Measurements from ENCODE around the gene KRTAP2-3.
"Not testable (repeated sequence)": the region's sequence is repeated elsewhere in the genome, so short reads cannot be mapped to it uniquely, and the experiment has no call there.

The KRTAP2-3 gene, protein sequence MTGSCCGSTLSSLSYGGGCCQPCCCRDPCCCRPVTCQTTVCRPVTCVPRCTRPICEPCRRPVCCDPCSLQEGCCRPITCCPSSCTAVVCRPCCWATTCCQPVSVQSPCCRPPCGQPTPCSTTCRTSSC

DNA sequence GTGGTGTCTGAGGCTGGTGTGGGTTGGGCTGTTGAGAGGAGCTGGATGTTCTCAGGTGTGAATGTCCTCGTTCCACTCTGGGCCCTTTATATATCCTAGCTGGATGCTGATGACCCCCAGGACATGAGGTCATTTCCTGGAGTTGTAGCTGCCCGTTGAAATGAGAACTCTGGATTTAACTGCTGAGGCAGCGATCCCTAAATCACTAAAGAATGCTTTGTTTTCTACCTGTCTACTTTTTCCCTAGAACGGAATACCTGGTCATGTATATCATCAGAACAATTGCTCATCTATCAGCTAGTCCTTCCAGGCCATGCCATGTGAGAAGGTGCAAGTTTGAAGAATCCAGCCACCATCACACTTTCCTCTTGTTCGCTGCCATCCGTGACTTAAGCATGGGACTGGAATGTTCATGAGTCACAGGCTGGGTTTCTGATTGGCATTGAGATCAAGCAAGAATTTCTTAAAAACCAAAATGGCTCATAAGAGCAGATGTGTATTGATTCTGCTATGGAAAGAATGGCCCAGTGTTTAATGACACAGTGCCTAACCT, at the start of gene KRTAP2-3:
TSS of gene KRTAP2-3 (minus strand) at position 63 of the 553 bp plus-strand sequence. CDS start 64 bp downstream, outside the sequence.
- no peak for DNase-seq (ENCODE audit: low read depth in 2 of 2)

DNA sequence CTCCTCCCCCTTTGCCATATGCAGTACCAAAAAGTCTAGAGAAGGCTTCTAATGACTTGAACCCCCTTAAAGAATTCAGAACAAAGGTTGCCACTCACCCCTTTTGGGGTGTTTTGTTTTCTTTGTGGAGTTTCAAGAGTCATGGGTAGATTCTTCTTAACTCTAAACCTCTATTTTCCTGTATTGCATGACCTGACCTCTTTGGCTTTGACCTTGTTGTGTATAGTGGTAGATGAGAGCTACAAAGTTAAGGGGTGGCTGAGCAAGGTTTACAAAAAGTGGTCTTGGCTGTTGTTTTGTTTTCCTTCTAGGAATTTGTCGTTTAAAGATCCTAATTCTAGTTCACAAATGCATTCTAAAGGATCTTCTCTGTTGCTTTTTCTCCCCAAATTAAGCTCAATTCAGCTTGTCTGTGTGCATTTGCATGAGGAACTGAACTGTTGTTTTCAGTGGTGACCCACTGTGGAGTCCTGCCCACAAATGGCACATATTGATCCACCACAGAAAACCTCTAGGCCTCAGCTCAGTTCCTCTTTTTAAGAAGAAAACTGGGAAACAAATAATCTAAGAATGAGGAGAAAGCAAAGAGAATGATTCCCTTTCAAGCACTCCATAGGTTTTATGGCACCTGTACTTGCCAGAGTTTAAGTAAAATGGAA, 48.9 kb upstream of the KRTAP2-3 start:
- DNase-seq (ENCODE audit: low read depth in 2 of 2): not testable (repeated sequence)

DNA sequence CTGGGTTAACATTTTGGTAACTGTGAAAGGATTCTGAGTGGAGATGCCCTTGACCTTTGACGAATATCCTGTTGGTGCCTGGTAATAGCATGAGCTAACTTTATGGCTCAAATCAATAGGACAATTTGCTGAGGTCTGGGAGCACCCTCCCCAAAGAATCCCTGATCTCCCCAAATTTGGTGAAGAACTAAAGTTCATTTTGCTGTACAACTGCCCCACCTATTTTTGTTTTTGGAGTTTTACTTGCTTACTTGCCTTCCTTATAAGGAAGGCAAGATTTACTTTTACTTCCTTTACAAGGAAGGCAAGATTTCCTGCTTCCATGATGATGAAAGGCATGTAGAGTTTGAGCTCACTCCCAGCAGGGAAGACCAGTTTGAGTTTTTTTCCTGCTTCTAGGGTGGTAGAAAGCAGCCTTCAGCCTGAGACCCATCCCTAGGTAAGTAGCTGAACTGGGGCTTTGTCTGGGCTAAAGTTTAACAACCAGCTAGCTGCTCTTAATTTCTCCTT, 48.1 kb upstream of the KRTAP2-3 start:
- DNase-seq (ENCODE audit: low read depth in 2 of 2): no peak

DNA sequence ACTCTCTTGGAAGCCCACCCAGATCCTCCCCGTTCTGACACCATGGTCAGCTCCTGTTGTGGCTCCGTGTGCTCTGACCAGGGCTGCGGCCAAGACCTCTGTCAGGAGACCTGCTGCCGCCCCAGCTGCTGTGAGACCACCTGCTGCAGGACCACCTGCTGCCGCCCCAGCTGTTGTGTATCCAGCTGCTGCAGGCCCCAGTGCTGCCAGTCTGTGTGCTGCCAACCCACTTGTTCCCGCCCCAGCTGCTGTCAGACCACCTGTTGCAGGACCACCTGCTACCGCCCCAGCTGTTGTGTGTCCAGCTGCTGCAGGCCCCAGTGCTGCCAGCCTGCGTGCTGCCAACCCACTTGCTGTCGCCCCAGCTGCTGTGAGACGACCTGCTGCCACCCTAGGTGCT, 45.4 kb upstream of the KRTAP2-3 start, which contains the start of gene KRTAP4-9:
TSS of gene KRTAP4-9 (plus strand) at position 43 of the 400 bp plus-strand sequence. CDS start at position 43, 0 bp downstream.
- not testable (repeated sequence) for DNase-seq (ENCODE audit: low read depth in 2 of 2)

DNA sequence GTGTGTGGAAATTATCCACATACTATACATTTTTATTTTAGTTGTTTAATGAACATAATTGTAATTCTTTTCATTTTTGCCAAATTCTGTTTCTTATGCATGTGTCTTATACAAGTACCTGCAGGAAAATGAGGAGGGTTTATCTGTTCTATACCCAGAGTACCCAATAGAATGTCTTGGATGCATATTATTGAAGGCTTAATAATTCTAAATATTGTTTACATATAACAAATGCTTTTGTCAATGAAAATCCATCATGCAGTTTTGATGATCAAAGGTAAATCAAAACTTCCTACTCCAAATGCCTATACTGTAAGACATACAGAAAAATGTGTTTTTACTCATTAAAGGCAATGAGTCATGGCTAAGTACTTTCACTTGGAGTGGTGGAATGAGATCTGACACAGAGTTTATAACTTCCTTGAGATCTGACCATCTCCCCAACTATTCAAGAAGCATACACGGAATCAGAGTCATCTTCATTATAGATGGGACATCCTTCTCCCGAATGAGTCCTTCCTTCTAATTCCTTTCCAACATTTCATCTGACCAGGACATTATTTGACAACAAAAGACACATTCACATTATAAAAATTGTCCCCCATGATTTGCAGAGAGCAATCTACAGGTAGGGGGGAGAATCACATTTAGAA, 44.6 kb upstream of the KRTAP2-3 start:
- not testable (repeated sequence) for DNase-seq (ENCODE audit: low read depth in 2 of 2)

DNA sequence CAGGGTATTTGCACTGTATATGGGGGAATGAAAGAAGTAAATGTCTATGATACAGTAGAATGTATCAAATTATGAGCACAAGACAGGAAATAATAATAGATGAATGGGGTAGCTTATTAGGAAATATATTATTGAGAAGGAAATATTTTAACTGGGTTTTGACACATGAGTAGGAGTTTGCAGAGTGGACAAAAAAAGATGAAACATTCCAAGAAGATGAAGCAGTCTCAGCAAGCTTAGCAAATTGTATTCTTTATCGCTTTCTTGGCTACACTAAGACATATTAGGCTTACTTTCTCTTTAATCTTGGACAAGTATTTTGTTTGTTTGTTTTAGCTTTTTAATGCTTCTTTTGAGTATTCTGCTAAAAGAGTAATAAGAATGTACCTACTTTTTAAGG, 44.0 kb upstream of the KRTAP2-3 start:
- no peak for DNase-seq (ENCODE audit: low read depth in 2 of 2)

DNA sequence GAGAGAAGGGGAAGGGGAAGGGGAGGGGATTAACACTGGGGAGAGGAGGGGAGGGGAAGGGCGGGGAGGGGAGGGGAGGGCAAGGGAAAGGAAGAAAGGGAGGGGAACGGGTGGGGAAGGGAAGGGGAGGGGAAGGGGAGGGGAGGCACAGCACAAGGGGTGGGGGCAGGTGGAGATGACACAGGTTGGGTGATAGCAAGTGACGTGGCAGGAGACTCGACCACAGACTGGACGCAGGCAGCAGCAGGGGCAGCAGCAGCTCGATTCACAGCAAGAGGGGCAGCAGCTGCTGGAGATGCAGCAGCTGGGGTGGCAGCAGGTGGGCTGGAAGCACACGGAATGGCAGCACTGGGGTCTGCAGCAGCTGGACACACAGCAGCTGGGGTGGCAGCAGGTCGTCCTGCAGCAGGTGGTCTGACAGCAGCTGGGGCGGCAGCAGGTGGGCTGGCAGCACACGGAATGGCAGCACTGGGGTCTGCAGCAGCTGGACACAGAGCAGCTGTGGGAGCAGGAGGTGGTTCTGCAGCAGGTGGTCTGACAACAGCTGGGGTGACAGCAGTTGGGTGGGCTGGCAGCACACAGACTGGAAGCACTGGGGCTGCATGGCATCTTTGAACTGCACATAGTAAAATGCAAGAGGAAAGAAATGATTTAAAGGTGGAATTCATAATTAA, 41.8 kb upstream of the KRTAP2-3 start, which contains the start of gene KRTAP4-16:
TSS of gene KRTAP4-16 (minus strand) at position 624 of the 674 bp plus-strand sequence. CDS start at position 624, 0 bp downstream.
- no peak for DNase-seq (ENCODE audit: low read depth in 2 of 2)

DNA sequence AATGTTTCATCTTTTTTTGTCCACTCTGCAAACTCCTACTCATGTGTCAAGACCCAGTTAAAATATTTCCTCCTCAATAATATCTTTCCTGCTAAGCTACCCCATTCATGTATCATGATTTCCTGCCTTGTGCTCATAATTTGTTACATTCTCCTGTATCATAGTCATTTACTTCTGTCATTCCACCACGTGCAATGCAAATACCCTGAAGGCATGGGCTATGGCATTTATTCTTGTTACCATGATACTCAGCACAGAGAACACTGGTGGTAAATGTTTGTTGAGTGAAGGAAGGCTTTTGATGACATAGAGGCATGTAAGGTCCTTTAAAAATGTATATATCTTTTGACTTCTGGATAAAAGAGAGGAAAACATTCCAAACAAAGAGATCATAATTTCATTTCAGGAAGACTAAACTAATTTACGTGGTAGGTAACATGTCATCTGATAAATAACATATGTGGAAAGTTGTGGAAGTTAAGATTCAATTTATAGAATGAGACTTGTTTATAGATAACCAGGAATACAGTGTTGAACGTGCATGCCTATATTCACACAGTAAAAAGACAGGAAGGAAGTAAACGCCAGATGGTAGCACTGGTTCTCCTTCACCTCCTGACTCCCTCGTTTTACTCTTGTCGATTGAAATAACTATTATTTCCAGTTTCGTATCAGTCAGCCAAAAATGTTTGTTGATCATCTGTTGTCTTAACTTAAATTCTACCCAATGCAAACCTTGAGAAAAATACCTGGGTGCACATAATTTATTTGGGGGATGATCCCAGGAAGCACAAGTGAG, 40.0 kb upstream of the KRTAP2-3 start:
- not testable (repeated sequence) for DNase-seq (ENCODE audit: low read depth in 2 of 2)

DNA sequence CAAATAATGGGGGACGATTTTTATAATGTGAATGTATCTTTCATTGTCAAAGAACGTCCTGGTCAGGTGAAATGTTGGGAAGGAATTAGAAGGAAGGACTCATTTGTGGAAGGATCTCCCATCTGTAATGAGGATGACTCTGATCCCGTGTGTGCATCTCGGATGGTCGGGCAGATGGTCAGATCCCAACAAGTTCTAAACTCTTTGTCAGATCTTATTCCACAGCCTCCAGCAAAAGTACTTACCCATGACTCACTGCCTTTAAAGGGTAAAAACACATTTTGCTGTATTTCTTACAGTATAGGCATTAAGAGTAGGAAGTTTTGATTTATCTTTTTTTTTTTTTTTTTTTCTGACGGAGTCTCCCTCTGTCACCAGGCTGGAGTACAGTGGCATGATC, 38.6 kb upstream of the KRTAP2-3 start:
- no peak for DNase-seq (ENCODE audit: low read depth in 2 of 2)

DNA sequence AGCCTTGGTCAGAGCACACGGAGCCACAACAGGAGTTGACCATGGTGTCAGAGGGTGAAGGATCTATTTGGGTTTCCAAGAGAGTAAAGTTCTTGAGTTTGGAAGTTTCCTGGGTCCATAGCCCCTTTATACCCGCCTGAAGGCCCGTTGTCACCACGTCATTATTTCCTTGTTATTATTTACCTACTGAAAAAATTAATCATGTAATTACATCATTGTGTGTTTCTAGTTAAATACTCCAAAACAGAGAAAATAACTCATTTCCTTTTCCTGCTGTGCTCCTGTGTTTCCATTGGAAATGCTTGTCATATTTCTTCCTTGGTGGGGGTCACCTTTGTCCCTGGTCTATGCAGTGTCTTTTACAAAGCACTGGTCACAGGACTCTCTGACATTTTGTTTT, 38.1 kb upstream of the KRTAP2-3 start, which contains the start of gene KRTAP4-8:
TSS of gene KRTAP4-8 (minus strand) at position 101 of the 400 bp plus-strand sequence. CDS start at position 43, 58 bp downstream.
- no peak for DNase-seq (ENCODE audit: low read depth in 2 of 2)

DNA sequence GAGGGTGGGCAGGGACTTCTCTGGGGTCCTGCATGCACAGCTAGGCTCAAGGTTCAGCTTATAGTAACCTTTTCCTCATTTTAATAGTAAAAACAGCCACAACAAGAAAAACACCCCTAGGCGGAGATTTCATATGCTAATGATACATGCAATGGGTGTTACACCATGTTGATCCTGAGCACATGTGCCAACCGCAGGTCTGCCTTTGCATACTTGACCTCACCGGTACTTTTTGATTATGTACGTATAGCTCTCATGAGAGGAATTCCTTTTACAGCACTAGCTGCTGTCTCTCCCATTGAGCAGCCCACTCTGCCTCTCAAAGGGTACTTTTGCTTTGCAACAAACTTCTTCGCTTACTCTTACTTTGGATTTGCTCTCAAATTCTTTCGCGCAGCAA, 36.1 kb upstream of the KRTAP2-3 start:
- no peak for DNase-seq (ENCODE audit: low read depth in 2 of 2)

DNA sequence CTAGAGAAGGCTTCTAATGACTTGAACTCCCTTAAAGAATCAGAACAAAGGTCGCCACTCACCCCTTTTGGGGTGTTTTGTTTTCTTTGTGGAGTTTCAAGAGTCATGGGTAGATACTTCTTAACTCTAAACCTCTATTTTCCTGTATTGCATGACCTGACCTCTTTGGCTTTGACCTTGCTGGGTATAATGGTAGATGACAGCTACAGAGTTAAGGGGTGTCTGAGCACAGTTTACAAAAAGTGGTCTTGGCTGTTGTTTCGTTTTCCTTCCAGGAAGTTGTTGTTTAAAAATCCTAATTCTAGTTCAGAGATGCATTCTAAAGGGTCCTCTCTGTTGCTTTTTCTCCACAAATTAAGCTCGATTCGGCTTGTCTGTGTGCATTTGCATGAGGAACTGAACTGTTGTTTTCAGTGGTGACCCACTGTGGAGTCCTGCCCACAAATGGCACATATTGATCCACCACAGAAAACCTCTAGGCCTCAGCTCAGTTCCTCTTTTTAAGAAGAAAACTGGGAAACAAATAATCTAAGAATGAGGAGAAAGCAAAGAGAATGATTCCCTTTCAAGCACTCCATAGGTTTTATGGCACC, 28.9 kb upstream of the KRTAP2-3 start:
- DNase-seq (ENCODE audit: low read depth in 2 of 2): not testable (repeated sequence)

DNA sequence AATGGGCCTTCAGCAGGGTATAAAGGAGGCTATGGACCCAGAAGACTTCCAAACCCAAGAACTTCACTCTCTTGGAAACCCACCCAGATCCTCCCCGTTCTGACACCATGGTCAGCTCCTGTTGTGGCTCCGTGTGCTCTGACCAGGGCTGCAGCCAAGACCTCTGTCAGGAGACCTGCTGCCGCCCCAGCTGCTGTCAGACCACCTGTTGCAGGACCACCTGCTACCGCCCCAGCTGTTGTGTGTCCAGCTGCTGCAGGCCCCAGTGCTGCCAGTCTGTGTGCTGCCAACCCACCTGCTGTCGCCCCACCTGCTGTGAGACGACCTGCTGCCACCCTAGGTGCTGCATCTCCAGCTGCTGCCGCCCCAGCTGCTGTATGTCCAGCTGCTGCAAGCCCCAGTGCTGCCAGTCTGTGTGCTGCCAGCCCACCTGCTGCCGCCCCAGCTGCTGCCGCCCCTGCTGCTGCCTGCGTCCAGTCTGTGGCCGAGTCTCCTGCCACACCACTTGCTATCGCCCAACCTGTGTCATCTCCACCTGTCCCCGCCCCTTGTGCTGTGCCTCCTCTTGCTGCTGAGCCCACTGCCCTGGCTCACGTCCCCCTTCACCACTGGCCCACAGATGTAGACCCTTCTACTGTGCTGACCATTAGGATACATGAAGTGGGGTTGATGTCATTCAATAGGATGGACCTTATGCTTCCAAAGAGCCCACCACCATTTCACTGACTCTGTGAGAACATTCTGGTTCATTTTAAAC, 24.4 kb upstream of the KRTAP2-3 start, which contains the start of gene KRTAP4-7:
TSS of gene KRTAP4-7 (plus strand) at position 51 of the 757 bp plus-strand sequence. CDS start at position 108, 57 bp downstream.
- not testable (repeated sequence) for DNase-seq (ENCODE audit: low read depth in 2 of 2)

DNA sequence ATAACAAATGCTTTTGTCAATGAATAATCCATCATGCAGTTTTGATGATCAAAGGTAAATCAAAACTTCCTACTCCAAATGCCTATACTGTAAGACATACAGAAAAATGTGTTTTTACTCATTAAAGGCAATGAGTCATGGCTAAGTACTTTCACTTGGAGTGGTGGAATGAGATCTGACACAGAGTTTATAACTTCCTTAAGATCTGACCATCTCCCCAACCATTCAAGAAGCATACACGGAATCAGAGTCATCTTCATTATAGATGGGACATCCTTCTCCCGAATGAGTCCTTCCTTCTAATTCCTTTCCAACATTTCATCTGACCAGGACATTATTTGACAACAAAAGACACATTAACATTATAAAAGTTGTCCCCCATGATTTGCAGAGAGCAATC, 23.5 kb upstream of the KRTAP2-3 start:
- DNase-seq (ENCODE audit: low read depth in 2 of 2): not testable (repeated sequence)

DNA sequence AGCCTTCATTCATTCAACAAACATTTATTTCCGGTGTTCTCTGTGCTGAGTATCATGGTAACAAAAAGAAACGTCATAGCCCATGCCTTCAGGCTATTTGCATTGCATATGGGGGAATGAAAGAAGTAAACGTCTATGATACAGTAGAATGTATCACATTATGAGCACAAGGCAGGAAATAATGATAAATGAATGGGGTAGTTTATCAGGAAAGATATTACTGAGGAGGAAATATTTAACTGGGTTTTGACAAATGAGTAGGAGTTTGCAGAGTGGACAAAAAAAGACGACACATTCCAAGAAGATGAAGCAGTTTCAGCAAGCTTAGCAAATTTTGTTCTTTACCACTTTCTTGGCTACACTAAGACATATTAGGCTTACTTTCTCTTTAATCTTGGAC, 22.7 kb upstream of the KRTAP2-3 start:
- DNase-seq (ENCODE audit: low read depth in 2 of 2): no peak

DNA sequence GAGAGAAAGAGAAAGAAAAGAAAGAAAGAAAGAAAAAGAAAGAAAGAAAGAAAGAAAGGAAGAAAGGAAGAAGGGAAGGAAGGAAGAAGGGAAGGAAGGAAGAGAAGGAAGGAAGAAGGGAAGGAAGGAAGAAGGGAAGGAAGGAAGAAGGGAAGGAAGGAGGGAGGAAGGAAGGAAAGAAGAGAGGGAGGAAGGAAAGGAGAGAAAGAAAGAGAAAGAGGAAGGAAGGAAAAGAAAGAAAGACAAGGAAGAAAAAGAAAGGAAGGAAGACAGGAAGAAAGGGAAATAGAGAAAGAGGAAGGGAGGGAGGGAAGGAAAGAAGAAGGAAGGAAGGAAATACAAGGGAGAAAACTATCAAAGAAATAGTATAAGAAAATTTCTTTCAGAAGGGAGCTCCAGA, 16.9 kb upstream of the KRTAP2-3 start:
- DNase-seq (ENCODE audit: low read depth in 2 of 2): no peak

DNA sequence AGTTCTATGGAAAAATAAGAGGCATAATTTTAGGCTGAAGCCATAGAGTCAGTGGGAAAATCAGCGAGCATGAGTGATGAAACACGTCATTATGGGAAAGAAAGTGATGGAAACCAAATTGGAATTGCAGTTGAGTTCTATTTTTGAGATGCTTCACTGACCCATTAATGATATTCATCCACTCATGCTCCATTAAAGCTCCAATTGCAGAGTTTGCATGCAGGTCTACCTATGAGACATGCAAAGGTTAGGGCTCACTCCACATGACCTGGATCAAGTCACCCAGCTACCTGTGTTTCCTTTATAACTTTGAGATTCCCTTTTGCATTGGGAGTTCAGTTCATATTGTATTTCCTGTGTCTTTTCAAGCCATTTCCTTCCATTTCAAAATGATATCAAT, 13.8 kb upstream of the KRTAP2-3 start:
- no peak for DNase-seq (ENCODE audit: low read depth in 2 of 2)

DNA sequence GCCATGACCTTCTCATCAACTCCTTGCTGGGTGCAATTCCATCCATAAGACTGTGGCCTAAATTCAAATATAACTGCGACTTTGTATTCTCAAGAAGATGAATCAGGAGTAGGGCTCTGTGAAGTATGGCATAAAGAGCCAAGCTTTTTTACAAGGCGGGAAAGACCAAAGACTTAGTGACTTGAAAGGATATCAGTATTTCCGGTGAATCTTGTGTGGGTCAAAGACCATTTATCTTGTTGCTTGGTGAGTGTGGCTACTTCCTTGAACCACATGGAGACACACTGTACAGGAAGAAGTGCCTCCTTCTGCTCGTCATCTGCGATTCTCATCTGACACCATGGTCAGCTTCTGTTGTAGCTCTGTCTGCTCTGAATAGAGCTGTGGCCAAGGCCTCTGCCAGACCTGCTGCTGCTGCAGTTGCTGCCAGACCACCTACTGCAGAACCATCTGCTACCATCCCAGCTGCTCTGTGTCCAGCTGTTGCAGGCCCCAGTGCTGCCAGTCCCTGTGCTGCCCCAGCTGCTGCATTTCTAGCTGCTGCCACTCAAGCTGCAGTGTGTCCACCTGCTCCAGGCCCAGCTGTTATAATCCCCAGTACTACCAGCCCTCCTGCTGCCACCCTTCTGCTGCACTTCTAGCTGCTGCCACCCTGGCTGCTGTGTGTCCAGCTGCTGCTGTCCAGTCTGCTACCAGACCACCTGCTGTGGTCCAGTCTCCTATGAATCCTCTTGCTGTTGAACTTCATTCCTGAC, 11.9 kb upstream of the KRTAP2-3 start:
- no peak for DNase-seq (ENCODE audit: low read depth in 2 of 2)

DNA sequence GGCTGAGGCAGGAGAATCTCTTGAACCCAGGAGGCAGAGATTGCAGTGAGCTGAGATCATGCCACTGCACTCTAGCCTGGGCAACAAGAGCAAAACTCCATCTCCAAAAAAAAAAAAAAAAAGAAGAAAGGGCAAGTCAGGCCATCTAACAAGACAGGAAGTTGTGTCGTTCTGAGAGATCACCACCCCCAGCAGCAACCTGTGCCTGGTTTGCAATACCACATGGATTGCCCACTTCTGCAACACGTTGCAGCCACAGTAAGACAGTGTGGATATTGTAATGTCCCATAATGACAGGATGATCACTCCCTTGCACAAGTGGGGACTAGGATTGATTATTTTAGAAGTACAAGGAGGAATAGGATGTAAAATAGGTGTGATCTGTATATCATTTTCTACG, 9.1 kb upstream of the KRTAP2-3 start:
- DNase-seq (ENCODE audit: low read depth in 2 of 2): no peak
